GM18858 (cell line): Measurements from ENCODE around the gene GTF3C5.
"Not testable (repeated sequence)": the region's sequence is repeated elsewhere in the genome, so short reads cannot be mapped to it uniquely, and the experiment has no call there.

Experiments used
- ATAC-seq: cut with Tn5 transposase; IDR thresholded peaks from one replicate; pipeline ENCODE4 v1.9.1; 2021; ENCODE audit not compliant: unreplicated experiment

GTF3C5 gene

DNA sequence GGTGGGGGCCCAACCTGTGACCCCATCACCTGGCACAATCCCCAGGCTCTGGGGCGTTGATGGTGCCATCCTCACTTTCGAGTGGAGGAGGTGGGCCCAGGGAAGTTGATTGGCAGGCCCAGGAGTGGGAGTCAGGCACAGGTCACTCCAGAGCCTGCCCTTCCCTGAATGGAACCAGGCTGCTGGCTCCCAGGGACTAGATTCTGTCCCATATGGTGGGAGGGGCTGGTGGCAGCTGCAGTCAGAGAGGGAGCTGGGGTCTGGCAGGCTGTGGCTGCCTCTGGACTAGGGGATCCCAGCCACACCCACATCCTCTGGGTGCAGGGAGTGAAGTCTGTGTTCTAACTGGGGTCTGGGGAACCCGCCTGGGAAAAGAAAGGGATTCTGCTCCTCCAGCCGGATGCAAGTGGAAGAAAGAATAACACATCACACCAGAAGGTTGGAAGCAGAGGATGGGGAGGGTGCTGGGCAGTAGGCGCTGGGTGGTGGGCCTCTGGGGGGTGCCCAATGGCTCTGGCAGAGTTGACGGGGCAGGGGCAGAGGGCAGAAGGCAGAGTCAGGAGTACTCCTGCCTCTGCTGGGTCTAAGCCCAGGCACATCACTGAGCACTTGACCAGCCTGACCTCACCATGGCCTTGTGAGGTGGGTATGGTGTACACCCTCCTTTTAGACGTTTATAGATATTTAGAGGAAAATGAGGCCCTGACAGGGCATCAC lies 56.8 kb downstream of the GTF3C5 start:
- no peak for ATAC-seq

DNA sequence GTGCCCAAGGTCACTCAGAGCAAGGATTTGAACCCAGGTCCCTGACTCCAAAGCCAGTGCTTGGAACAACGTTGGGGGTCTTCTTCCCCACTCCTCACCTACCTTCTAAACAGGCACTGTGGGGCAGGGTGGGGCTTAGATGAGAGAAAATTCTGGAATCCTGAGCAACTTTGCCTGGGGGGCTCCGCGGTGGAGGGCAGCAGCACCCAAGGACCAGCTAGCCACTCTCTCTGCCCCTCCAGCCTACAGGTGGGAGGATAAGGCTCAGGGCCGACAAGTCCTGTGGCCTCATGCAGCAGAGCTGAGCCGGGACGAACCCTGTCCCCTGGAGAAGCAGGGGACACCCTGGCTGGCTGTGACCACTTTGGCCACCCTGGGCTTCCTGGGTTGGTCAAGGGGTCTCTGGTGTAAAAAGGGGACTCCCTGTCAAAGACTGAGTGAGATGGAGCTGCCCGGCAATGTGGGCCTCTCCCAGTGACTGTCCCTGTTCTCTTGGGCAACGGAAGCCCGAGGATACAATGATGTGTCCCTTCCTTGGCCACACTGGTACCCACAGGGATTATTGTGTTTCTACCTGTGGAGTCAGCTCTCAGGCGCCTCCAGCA lies 57.5 kb downstream of the GTF3C5 start:
- no peak for ATAC-seq

DNA sequence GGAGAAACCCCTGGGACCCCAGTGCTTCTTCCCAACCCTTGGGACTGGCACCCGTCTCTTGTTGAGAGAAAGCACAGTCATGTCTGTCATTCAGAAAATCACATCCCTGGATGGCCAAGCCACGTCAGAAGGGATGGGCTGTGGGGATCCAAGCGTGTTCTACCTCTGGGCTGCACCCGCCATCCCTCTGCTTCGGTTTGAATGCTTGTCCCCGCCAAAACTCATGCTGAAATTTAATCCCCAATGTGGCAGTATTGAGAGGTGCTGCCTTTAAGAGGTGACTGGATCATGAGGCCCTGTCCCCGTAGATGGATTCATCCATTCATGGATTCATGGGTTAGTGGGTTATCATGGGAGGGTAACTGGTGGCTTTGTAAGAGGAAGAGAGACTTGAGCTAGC lies 58.0 kb downstream of the GTF3C5 start:
- no peak for ATAC-seq

DNA sequence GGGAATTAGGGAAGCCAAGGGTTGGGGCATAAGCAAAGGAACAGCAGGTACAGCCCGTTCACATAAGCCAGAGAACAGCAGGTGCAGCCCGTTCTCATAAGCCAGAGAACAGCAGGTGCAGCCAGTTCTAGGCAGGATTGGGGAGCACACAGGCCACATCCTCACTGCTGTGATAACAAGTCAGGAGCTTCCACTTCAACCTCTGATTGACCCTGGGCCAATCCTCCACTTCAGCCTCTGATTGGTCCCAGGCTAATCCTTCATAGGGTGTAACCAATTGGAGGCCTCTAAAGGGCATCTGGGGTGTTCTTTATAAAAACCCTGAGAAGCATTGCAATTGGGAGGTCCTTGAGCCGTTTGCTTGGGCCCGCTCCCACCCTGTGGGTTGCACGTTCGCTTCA lies 58.5 kb downstream of the GTF3C5 start:
- no peak for ATAC-seq

DNA sequence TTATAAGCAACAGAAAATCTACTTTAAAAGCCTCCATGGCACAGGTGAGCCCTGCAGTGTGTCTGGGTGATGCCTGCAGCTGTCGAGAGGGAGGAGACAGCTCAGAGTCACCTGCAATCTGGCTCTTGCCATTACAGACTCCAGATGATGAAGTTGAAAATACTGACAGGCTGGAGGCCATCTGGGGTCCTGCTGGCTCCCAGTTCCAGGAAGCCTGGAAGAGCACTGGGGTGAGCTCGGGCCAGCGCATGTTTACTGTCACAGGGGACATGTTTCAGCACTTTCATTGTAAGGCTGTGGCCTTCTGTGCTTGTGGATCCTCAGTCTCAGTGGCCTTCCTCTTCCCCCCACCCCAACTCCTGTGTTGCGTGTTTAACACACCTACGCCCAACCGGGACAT lies 59.4 kb downstream of the GTF3C5 start:
- no peak for ATAC-seq

DNA sequence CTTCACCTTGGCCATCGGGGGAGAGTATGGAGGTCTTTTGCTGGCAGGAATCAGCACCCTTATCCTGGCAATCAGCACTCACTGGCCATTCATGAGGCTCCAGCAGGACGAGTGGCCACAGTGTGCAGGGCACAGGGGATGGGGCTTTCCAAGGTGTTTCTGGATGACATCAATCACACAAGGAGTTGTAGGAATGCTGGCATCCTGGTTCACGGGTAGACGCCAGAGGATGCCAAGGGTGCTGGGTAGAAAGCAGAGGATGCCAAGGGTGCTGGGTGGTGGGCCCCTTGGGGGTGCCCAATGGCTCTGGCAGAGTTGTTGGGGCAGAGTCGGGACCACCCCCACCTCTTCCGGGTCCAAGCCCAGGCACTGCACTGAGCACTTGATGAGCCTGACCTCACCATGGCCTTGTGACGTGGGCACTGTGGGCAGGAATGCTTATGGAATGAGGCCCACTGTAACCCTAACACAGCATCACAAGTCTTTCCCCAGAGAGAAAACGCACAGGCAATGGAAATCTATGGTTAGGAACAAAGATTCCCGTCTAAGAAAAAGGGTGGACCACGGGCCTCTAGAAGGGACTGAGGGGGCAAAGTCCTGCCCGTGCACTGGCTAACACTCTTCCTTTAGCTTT lies 60.1 kb downstream of the GTF3C5 start:
- ATAC-seq, result no peak

DNA sequence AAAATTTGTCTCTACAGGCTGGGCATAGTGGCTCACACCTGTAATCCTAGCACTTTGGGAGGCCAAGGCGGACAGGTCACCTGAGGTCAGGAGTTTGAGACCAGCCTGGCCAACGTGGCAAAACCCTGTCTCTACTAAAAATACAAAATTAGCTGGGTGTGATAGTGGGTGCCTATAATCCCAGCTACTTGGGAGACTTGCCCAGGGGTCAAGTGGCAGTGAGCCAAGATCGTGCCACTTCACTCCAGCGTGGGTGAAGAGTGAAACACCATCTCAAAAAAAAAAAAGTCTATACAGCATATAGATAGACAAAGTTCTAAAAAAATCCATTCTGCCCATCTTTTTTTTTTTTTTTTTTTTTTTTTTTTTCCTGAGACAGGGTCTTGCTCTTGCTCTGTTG lies 63.6 kb downstream of the GTF3C5 start:
- ATAC-seq, result not testable (repeated sequence)

DNA sequence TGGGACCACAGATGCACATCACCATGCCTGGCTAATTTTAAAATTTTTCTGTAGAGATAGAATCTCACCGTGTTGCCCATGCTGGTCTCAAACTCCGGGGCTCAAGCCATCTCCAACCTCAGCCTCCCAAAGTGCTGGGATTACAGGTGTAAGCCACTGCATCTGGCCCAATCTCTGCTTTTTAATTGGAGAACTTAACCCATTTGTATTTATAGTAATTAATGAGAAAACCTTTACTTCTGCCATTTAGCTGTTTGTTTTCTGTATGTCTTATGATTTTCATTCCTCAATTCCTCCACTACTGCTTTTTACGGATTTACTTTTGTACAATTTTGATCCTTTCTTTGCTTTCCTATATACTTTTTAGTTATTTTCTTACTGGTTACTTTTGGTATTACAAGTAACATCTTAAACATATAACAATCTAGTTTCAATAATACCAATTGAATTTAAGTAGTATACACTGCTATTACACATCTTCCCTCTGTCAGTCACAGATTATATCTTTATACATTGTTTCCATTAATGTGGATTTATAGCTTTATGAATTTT lies 64.1 kb downstream of the GTF3C5 start:
- ATAC-seq, result no peak

DNA sequence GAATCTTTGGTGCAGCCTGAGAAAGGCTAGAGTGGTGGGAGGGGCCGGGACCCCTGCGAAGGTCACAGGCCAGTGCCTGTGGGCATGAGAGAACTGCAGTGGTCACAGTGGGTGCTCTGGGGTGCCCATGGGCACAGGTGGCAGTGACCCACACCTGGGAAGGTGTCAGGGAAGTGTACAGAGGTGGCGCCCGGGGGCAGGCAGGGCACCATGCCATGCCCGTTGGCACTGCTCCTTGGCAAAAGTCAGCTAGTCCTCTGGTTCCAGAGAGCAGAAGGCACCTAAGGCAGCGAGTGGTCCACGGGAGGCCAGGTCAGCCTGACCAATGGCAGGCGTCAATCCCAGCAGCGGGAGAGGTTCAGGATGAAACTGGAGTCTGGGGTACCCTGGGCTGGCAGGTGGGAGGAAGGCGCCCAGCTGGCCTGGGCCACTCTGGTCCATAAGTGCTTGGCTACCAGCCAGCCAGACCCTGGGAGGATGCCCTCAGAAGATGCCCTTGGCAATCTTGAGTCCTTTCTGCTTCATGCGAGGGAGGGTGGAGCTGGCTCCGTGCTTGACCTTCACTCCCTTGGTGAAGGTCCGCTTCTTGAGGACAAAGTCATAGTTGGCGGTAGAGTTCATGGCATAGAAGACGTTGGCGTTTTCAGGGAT lies 67.4 kb downstream of the GTF3C5 start:
- ATAC-seq, result no peak

DNA sequence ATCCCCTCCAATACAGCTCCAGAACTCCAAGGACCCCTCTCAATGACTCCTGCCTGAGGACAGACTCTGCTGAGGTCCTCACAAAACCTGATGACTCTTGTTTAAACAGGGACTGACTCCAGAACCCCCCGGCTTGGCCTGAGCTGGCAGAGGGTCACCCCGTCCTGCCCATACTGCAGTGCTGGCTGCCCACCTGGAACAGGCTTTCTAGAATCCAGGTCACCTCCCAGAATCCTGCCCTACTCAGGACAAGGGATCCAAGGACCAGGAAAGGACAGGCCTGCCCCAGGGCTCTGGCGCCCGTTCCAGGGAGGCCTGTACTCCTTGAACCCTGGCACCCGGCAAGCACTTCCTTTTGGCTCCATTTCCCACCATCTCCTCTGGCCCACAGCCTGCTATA lies 68.1 kb downstream of the GTF3C5 start:
- ATAC-seq, result no peak

DNA sequence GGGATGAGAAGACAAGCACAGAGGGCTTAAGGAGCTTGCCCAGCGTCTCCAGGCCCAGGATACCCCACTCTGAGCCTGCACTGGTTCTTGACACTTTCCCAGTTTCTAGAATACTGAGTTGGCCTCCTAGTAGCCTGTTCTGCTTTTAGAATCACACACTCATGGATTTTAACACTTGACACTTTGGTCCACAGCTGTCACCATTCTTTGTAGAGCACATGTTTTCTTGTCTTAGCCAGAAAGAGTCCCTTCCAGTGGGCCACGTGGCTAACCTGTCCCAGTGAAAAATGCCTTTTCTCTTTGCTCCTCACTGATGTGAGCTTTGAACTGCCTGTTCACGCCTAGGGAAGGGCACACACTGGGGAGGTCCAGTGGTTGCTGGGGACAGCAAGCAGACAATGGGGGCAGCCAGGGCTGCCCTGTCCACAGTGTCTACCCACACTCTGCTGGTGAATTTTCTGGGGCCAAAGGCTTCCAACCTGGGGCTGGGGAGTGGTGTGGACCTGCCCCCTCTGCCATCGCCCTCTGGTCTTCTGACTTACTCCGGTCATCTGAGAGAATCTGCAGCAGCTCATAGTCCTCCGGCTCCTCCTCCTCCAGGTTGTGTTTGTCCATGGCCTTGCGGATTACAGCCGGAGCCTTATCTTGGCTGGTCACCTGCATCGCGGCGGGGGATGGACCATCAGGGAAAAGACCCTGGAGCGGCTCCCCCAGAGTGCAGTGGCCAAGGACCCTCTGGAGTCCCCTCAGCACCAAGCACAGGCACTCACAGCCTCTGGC lies 69.1 kb downstream of the GTF3C5 start:
- ATAC-seq, result no peak

DNA sequence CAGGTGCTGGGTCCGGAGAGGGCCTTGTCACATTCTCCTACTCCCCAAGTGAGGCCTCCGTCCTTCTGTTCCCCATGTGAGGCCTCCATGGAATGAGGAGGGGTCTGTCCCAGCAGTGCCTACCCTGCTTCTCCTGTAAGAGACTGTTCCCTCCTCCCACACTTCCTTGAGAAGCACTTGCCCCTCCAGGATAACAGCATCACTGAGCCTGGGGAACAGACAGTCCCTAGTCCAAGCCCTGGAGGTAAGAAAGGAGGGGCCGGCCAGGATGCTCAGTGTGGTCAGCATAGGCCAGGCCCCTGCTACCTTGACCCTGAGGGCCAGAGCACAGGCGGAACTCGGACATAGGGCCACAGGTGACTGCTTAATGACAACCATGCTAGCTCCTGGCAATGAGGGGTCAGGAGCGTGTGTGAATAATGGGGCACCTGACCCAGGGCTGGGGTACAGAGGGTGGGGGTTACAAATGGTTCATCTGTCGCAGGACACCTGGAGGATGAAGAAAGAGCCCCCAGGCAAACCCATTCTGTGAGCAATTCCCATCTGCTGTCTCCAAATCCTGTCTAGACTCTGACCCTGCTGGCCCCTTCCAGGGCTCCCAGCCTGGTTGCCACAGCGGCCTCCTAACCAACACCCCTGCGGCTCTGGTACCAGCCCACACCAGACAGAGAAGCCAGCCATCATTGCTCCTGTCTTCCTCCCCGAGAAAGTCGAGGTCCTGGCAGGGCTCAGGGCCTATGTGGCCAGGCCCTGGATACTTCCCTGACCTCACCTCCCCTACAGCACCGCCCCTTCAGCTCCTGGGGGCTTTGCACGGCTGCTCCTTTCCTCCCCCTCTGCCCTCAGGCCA lies 69.9 kb downstream of the GTF3C5 start:
- ATAC-seq, result no peak

DNA sequence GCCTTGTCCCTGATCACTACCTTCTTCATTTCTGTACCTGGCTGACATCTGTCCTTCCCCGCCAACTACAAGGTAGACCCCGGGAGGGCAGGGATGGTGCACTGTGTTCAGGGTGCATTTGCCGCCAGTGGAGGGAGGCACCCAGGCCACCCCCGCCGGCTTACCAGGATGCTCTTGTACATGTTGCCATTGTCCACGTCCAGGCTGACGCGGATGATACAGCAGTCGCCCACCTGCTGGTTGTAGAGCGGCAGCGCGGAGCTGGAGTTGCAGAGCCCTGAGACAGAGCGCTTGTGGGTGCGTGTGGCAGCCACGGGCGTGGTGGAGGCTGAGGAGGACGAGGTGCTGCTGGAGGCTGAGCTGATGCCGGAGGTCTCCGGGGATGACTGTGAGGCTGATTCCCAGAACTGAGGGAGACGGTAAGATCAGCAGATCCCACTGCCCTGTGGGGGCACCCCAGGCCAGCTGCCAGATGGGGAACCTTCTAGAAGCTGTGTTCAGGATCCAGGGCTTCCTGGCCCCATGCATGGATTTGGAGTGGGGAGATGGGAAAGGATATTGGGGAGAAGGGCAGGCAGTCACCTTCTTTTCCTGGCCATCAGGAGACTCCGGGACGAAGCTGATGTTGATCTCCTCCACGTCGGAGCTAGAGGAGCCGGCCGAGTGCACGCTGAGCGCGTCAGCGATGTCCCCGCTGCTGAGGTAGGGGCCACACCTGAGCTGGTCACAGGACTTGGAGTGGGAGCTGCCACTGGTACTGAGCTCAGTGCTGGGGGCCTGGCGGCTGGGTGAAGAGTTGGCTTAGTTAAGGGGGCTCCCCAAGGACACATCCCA lies 70.8 kb downstream of the GTF3C5 start:
- no peak for ATAC-seq

DNA sequence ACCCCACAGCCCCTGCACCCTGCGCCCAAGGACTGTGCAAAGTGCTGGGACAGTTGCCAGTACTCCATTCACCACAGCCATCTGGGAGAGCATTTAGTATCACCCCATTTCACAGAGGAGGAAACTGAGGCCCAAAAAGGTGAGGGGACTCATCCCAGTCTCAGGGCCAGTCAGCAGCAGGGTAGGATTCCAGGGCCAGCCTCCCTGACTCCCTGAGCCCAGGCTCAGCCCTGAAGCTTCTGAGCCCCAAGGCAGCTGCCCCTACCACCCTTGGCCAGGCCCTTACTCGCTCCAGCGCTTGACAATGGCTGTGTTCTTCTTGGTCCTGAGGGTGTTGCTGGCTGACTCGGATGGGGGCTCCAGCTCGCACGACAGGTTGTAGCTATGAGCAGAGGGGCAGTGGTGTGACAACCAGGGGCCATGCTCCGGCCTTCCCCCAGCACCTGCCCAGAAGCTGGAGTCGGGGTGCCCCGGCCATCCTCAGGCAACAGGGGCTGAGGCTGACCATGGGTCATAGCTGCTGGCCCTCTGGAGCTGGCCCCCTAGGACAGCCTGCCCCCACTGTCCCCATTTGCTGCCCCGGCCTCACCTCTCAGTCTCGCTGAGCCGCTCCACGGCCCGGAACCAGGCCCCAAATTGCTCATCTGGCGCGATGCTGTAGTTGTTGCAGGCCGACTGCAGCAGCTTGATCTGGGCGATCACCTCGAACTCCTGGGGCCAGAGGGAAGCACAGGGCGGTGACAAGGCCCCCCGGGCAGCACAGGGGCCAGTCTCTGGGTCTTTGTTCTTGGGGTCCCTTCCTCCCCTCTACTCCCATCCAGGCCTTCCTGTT lies 71.6 kb downstream of the GTF3C5 start:
- no peak for ATAC-seq

DNA sequence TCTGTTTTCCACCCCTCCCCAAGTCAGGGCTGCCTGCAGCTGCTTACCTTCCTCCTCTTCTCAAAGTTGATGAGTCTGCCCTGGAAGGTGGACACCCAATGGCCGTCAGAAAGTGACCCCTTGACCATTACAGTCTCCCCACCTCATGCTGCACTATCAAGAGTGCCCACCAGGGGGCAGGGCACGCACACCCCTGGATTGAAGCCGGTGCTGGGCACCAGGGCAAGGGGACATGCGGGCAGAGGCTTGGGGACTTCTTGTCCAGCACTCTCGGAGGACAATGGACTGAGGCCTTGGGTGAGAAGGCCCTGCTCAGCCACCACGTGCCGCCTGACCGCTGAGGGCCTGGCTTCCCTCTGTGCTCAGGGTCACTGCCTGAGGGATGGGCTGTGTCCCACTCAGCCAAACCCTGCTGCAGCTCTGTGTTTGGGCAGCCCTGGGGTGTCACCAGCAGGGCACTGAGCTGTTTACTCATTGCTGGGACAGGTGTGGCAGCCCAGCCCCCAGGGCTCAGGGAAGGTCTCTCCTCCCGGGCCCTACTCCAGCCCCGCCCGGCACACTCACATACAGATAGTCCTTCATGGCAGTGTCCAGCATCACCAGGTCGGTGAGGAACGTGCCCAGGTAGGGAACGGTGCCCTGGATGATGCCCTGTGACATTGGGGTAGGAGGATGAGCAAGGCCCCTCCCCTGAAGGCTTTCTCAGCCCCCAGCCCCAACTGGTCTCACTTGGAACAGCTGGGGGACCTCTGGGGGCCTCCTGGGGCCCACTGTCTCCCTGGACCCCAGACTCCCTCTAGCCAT lies 72.6 kb downstream of the GTF3C5 start:
- ATAC-seq, result no peak

DNA sequence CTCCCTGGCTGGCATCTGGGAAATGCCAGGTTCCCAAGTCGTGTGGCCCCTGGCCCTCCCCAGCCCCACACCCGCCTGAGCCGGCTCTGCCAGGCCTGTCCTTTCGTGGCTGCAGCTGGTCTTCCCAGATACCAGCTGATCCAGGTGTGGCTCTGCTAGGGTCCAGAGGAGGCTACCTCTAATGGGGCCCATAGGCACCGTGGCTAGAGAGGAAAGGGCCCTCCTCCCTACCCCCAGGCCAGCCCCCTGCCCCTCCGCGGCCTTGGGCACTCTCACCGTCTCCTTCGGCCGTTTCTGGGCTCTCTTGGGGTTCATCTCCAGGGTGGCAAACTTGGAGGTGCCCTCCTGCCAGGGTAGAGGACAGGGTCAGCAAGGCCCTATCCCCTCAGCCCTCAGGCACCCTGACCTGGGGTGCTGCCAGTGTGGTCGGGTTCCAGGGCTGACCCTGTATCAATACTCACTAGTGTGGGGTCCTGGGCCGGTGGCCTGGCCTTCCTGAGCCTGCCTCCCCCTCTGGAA lies 73.2 kb downstream of the GTF3C5 start:
- no peak for ATAC-seq
